Iris pigment epithelial cell (primary cell): ENCODE data around the gene HES1.
"Not testable (repeated sequence)": the region's sequence is repeated elsewhere in the genome, so short reads cannot be mapped to it uniquely, and the experiment has no call there.

Experiments
- DNase-seq: peaks from one replicate; pipeline ENCODE4 v3.0.0-alpha.2; 2011; ENCODE audit warnings: low read depth

HES1 gene

DNA sequence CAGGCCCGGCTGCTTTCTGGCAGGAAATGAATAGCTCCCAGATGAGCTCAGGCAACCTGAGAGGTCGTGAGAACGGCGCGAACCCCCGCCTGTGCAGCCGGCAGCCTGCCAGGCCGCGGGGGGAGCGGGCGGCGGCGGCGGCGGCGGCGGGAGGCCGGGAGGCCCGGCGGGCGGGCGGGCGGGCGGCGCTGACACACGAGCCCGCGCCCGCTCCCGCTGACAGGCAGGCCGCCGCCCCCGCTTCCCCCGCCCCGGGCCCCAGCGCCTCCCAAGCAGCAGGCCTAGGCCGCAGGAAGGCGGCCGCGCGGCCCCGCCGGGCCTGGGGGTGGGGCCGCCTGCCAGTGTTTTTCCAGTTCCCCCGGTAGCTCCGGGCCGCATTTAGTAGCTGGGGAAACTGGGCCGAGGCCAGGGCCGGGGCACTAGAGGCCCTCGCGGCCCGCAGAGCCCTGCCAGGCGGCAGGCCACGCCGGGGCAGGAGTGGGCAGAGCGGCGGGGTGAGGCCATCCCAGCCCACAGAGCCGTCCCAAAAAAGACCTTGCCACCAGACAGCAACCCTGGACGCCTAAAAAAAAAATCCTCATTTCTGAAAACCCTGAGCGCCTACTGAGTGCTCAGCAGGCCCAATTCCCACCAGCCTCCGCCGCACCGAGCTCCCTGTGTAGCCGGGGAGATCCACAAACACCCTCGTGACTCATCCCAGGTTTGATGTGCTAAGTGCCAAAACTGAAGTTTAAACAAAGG lies 5.6 kb downstream of the HES1 start:
- DNase-seq, result peak; percentile 94

GRCh38 chr3:194142156-194142910 lies 6.4 kb downstream of the HES1 start:
- DNase-seq, result peak; percentile 76

DNA sequence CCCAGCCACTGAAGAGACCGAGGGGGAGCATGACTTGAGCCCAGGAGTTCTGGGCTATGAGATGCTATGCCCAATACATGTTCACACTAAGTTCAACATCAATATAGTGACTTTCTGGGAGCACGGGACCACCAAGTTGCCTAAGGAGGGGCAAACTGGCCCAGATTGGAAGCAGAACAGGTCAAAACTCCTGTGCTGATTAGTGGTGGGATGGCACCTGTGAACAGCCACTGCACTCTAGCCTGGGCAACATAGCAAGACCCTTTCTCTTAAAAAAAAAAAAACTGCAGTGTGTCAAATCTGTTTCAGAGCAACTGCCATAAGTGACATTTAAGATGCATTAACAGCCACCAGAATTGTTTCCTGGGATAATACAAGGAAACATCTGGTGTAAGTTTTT lies 9.8 kb downstream of the HES1 start:
- DNase-seq, result no peak

GRCh38 chr3:194147679-194148078 lies 11.7 kb downstream of the HES1 start:
- DNase-seq, result no peak

DNA sequence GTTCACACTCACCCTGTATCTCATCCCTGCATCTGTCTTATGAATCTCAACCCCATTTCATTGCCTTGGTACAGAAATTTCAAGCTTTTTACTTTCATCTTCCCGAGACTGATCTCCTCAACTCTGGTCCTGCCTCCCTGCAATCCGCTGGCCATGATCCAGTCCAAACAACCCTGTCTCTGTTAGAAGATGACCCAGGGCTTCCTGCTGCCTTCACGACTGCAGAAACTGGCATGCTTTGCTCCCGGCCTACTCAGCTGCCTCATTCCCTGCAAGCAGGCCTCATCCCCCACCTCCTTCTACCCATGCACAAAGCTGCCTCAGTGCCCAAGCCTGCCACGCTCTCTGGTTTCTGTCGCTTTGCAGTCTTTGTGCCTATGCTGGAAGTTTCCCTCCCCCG lies 12.4 kb downstream of the HES1 start:
- peak; percentile 65 for DNase-seq

DNA sequence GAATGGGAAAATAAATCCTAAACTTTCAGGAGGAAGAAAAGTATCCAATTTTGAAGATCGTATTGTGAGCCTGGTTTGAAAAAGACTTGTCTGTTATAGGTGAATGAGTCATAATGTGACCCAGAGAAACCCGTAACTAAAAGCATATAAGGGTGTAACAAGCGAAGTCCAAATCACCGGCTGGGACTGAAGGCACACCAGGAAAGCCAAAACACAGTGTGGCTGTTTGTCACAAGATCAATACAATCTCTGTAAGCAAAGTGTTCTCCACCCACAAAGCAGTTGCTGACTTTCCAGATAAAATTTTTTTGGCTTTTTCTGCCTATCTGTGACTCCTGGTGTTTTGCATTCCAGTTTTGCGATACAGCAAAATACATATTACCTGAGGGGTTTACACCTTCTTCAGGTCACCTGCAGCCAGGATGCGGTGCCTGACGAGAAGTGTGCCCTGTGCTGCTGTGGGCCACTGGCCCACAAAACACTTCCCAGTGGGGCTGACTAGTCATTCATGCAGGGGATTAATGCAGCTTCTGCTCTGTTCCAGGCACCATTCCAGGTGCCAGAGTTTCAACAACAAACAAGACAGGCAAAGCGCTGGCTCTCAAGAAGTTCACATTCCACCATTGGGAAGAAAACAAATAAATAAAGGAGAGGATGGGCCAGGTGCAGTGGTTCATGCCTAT lies 14.4 kb downstream of the HES1 start:
- DNase-seq, result peak; percentile 39

GRCh38 chr3:194150935-194151302 lies 15.0 kb downstream of the HES1 start:
- not testable (repeated sequence) for DNase-seq

GRCh38 chr3:194154346-194154745 lies 18.4 kb downstream of the HES1 start:
- DNase-seq, result no peak

- no peak for DNase-seq
Observed at GRCh38 chr3:194156095-194156494, 20.1 kb downstream of the HES1 start.

- DNase-seq, result no peak
Observed at GRCh38 chr3:194158942-194159439, 23.0 kb downstream of the HES1 start.

GRCh38 chr3:194160158-194160557 lies 24.2 kb downstream of the HES1 start:
- no peak for DNase-seq

DNA sequence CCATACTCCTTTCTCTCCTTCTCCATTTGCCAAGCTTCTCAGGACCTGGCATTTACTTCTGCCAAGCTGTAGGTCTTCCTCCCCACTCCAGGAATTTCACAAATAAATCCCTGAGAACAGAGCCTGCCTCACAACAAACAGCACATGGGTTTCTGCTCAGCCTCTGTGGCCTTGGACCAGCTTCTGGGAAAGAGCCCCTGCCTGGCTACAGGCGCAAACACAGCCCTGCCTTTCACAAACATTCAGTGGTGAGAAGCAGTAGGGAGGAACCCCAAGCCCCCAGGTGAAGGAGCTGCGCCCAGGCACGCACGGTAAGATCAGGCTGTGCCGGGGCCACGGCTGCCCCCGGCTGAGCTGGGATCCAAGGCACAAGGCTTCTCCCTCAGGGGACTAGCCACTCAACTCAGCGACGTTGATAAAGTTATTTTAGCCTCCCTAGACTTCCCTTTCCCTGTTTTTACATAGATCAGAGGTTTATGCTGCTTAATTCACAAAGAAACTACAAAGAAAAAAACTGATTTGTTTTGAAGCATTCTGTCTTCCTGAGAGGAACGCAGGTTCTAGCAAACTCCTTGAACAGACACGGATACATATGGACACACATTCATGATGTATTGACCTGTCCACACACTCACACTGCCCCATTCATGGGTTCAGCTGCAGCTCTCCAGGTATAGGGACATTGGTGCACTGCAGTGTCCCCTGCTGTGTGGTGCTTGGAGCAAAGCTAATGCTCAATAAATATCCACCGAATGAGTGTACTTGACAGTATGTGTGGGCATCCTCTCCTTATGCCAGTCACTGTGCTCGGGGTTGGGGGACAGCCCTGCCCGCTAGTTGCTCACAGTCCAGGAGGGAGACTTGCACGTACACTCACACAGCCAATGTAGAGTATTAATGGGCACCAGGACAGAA lies 25.4 kb downstream of the HES1 start:
- no peak for DNase-seq

GRCh38 chr3:194162070-194162678 lies 26.2 kb downstream of the HES1 start:
- DNase-seq, result no peak

DNA sequence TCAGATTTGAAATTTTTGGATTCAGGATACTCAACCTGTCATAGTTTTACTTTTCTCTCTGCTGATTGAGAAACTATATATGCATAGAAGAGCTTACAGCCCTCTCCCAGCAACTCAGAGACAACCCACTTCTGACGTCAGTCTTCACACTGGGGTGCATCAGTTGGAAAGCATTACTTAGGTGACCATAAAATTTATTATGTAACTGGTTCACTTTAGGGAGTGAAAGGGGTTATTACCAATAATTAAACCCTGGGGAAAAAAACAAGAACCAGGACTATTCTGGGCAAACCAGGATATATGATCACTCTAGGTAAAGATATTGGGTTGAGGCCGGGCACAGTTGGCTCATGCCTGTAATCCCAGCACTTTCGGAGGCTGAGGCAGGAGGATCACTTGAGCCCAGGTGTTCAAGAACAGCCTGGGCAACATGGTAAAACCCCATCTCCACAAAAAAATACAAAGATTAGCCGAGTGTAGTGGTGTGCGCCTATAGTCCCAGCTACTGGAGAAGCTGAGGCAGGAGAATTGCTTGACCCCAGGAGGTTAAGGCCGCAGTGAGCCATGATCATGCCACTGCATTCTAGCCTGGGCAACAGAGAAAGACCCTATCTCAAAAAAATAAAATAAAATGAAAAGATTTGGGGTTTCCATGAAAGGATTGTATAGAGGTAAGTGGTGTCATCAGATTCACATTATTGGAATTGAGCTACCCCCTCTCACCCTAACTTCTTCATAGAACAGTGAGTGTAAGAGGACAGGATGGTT lies 27.1 kb downstream of the HES1 start:
- no peak for DNase-seq

- no peak for DNase-seq
Observed at GRCh38 chr3:194163697-194164096, 27.7 kb downstream of the HES1 start.

DNA sequence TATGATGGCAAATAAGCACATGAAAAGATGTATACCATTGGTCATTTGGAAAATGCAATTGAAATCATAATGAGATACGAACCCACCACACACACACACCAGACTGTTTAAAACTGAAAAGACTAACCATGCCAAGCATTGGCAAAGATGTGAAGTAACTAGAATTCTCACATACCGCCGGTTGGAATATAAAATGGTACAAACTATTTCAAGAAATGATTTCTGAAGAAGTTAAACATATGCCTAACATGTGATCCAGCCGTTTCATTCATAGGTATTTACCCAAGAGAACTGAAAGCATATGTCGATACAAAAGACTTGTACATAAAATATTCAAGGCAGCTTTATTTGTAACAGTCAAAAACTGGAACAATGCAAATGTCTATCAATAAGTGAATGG lies 28.9 kb downstream of the HES1 start:
- no peak for DNase-seq

GRCh38 chr3:194165271-194166018 lies 29.5 kb downstream of the HES1 start:
- DNase-seq, result no peak

DNA sequence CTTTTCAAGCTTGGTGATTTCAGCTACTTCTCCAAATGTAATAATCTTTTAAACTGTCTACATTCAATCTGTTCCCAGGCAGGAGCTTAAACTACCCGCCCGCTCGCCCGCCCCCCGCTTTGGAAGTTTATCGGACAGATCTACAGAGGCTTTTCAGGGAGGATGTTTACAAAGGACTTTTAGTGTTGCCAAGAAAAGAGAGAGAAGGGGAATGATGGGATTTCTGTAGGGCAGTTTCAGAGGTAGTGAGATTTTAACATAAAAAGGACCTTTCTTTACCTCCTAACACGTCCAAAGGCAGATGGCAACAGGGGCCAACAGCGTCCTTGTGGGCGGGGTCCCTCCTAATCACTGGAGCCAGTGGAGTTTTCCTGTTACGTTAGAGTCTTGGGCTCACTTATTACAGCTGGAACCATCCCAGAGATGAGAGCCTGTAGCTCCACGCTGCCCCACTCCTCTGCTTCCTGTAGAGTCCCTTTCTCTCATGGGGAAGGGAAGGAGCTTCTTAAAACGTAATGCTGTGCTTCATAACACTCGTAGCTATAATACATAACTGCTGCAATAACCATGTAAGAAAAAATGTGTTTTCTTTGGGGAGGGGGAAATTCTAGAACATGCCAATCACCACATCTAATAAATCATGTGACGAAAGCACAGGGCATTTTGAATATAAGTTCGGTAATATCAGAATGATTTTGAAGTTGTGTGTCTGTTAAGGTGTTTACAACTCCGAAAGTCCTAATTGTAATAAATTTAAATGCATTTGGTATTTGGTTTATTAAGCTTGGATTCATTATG lies 30.9 kb downstream of the HES1 start:
- peak; percentile 32 for DNase-seq
